GM19099 (cell line): Measurements from ENCODE around the gene CMIP.

Experiments used
- POLR2A ChIP-seq: IDR thresholded peaks from 3 replicates; pipeline ENCODE4 v1.6.1; 2011; ENCODE audit warnings: low read depth; ENCODE audit not compliant: insufficient read length; ENCODE audit errors: extremely low read depth

CMIP gene

GRCh38 chr16:81450783-81451491, 6.3 kb downstream of the CMIP start:
- no peak for TF ChIP-seq POLR2A

GRCh38 chr16:81451753-81452680, 7.4 kb downstream of the CMIP start:
- no peak for TF ChIP-seq POLR2A

GRCh38 chr16:81453091-81453728, 8.6 kb downstream of the CMIP start:
- no peak for TF ChIP-seq POLR2A

DNA sequence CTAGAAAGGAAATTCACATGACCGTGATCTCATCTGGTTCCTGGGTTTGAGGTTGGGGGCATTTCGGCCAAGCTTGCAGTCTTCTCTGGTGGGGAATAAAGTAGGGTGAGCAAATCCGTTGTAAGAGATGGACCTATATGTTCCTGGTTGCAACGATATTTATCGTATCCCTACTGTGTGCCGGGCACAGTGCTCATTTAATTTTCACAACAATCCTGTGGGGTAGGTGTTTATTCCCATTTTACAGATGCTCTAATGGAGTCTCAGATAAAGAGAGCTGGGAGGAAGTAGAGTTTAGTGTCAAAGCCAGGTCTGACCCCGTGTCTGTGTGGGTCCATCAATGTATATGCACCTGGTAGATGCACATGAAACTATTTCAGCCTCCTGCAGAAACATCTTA, 9.4 kb downstream of the CMIP start:
- no peak for TF ChIP-seq POLR2A

- TF ChIP-seq POLR2A: no peak
Measured at GRCh38 chr16:81455006-81455405, 10.4 kb downstream of the CMIP start.

- no peak for TF ChIP-seq POLR2A
Measured at GRCh38 chr16:81455720-81456494, 11.3 kb downstream of the CMIP start.

- TF ChIP-seq POLR2A: no peak
Measured at GRCh38 chr16:81456523-81457325, 12.1 kb downstream of the CMIP start.

DNA sequence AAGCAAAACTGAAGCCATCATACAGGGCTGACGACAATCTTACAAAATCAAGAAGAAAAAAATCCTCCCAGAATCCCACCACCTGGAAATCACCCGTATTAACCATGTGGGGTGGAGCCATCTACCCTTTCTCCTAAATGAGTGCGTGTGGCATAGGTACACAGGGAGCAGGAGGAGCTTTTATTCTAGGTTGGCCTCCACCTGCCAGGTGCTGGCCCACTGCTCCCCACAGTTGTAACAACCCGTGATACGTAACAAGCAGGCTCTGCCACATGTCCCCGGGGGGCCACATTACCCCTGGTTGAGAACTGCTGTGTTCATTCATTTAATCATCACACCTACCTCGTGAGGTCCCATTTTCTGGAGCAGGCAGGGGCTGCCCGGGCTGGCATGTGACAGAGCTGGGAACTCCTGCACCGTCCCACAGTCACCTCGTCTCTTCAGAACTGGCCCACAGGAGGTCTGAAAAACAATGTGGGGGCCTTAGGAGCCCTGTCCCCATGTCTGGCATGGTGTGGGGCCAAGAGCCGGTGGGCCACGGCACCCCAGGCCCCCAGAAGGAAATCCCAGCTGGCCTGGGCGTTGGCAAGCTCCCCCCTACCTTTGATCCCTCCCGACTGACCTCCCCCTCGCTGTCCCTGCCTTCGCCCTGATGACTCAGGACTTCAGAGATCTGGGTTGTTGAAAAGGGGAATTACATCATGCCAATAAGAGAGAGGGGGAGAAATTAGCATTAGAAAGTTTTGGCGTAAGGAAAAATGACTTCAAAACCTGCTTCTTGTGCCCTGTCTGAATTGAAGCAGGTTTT, 12.9 kb downstream of the CMIP start:
- no peak for TF ChIP-seq POLR2A

DNA sequence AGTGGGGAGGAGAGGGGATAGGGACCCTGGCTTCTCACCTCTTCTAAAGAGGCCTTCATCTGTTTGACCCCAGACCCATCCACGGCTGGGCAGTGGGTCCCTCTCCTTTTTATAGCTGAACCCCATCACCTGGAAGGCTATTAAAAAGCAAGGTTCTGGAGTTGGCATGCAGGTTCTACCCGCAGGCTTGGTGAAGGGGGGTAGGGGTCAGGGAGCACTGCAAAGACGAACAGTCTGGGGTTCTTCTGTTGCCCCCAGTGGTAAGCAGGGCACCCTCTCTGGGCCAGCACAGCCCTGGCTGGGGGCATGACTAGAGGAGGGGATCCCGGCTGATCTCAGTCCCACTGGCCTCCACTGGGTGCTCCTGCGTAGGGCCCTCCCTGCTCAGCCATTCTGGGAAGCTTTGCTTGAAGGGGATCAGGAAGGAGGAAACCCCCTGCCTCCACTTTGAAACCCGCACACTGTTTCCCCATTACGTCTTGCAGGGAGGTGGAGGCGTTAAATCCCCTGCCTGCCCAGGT, 13.6 kb downstream of the CMIP start:
- no peak for TF ChIP-seq POLR2A

DNA sequence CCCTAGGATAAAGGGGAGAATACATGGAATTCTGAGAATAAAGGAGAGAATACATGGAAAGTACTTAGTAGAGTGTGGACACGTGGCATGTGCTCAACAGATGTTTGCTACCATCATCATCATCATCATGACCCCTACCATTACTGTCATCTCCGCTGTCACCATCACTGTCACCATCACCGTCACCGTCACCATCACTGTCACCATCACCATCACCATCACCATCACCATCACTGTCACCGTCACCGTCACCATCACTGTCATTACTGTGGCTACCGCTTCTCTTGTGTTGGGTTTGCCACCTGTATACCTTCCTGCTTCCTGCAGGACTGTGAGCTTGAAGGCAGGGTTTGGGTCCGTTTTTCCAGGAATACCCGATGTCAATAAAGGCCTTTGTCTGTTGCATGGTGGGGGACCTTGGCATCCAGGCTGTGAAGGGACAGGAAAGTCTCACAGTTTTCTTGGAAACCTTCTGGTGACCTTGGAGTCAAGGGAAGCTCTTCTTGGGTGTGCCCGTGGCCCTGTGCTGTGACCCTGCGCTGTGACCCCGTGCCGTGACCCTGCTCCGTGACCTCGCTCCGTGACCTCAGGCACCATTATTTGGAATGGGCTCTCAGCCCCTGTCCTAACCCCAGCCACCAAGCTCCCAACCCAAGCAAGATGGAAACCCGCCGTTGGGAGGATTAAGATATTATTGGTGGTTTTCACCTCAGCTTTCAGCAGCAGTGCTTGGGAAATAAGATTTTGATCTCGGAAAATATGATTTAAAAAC, 14.4 kb downstream of the CMIP start:
- TF ChIP-seq POLR2A: no peak

- no peak for TF ChIP-seq POLR2A
Measured at GRCh38 chr16:81460075-81460474, 15.5 kb downstream of the CMIP start.

- no peak for TF ChIP-seq POLR2A
Measured at GRCh38 chr16:81461243-81461642, 16.6 kb downstream of the CMIP start.

GRCh38 chr16:81461766-81462165, 17.2 kb downstream of the CMIP start:
- no peak for TF ChIP-seq POLR2A

DNA sequence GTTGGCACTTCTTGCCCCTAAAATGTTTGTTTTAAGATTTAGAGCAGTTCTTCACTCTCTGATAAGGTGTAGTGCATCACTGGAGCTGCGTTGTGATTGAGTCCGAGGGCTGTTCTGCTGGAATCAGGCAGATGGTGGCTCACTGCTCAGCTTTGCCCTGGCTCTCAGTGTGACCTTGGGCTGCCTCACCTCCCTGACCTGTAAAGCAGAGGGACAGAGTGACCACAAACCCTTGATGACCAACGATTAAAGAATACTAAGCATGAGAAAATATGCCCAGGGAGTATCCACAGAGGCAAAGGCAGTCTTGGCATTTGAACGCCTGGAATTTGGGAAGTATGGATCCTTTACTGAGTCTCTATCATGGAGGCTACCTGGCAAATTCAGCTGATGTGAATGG, 18.1 kb downstream of the CMIP start:
- no peak for TF ChIP-seq POLR2A
